ENCODE results near the gene PELI1.

Gene PELI1

GRCh38 chr2:64157792-64158191 lies 13.6 kb upstream of the PELI1 start:
- DNase-seq (ENCODE audit: low read depth in 1 of 2, low spot score in 1 of 2), result no peak

DNA sequence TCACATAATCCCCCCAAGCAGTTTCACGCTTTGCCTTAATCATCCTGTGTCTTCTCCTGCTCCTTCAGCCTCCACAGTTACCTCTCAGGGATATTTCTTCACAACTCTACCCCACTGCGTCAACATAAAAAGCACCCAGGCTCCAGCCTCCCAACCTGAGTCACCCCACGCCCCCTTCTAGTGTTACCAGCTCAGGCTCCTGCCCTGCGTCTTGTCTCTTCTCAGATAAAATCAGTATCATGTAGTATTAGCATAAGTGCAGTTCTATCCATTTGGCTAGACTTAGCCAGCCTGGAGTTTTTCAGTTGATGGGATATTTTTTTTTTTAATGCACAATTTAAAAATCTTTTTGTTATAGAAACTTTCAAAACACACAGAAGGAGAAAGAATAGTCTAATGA lies 9.6 kb upstream of the PELI1 start:
- no peak for DNase-seq (ENCODE audit: low read depth in 1 of 2, low spot score in 1 of 2)

DNA sequence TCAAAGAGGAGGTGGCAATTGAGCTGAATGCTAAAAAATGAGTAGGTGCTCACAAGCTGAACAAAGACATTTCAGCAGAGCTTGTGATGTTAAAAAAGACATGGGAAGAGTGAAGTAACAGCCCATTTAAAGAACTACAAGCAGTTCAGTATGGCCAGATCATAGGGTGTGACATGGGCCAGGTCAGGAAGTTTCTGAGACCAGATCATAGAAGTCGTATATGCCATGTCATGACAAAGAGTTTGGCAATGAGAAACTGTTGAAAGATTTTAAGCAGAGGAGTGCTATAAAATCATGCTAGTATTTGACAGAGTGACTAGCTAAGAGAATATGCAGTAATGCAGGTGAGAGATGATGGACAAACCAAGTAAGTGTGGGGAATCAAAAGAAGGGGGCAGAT lies 7.3 kb upstream of the PELI1 start:
- no peak for DNase-seq (ENCODE audit: low read depth in 1 of 2, low spot score in 1 of 2)

GRCh38 chr2:64145714-64146113 lies 1.5 kb upstream of the PELI1 start:
- no peak for DNase-seq (ENCODE audit: low read depth in 1 of 2, low spot score in 1 of 2)

GRCh38 chr2:64145119-64145518 lies 899 bp upstream of the PELI1 start:
- DNase-seq (ENCODE audit: low read depth in 1 of 2, low spot score in 1 of 2), result no peak

- peak; percentile 5 to 12 for DNase-seq (ENCODE audit: low read depth in 1 of 2, low spot score in 1 of 2)
Measured at GRCh38 chr2:64143169-64144056, 807 bp downstream of the PELI1 start.

DNA sequence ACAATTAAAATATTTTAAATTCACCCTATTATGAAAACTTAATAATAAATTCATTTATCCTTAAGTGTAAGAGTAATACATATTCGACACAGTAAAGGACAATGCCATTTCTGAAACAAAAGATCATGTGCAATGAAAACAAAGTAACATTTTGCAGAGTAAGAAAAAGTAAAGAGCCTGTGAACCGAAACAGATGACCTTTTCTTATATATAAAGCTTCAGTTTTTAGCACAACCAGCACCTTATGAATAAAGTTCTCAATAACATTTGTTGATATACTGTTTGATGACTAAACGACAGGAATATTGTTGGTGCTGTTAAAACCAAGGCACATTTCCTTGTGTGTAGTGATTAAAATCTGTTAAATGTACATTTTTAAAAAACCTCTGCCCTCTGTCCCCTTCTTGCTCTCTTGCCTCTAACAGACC lies 1.5 kb downstream of the PELI1 start:
- no peak for DNase-seq (ENCODE audit: low read depth in 1 of 2, low spot score in 1 of 2)

DNA sequence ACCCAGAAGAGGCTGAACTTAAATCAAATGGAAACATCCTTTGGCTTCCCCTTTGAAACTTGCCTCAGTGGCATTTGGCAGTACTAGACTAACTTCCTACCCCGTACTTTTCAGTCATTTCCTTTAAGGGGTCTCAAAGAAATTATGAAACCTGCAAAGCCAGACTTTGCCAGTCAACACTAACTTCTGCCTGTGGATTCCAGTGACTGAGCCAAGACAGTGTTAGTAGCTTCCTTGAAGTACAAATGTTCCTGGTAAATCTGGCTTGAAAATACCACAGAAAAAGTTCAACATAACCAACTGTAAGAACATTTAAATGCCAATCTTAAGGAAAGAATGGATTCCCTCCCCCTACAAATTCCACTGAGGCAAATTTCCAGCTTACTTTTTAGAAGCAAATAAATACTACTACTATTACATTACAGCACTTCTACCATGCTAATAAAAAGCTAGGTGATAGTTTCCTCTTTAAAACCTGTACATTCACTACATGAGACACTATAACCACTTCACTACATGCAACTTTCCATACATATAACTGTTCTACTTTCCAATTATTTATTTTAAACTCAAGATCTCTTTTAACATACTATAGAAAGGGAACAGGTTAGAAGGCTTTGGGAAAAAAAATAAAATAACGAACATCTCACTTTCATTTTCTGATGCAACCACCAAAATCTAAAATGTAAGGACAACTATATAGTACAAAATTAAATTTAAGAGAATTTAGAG lies 2.4 kb downstream of the PELI1 start:
- no peak for DNase-seq (ENCODE audit: low read depth in 1 of 2, low spot score in 1 of 2)

- no peak for DNase-seq (ENCODE audit: low read depth in 1 of 2, low spot score in 1 of 2)
Measured at GRCh38 chr2:64140665-64141200, 3.5 kb downstream of the PELI1 start.

DNA sequence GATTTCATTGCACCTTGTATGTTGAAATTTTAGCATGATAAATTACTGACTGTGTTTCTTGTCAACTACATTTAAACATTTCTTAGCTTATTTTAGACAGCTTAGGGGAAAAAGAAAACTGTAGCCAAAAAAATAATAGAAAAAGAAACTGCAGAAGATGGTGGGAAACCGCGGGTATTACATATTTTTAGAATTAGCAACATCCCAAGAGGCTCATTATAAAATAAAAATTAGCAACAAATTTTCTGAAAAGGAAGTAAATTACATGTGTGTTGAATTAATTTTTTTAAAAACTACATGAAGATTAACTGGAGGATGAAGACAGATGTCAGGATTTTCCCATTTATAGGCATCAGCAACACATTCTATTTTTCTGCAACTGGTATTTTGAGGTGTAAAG lies 4.3 kb downstream of the PELI1 start:
- DNase-seq (ENCODE audit: low read depth in 1 of 2, low spot score in 1 of 2), result no peak

- no peak for DNase-seq (ENCODE audit: low read depth in 1 of 2, low spot score in 1 of 2)
Measured at GRCh38 chr2:64137996-64138395, 6.2 kb downstream of the PELI1 start.

- no peak for DNase-seq (ENCODE audit: low read depth in 1 of 2, low spot score in 1 of 2)
Measured at GRCh38 chr2:64137567-64137966, 6.7 kb downstream of the PELI1 start.

DNA sequence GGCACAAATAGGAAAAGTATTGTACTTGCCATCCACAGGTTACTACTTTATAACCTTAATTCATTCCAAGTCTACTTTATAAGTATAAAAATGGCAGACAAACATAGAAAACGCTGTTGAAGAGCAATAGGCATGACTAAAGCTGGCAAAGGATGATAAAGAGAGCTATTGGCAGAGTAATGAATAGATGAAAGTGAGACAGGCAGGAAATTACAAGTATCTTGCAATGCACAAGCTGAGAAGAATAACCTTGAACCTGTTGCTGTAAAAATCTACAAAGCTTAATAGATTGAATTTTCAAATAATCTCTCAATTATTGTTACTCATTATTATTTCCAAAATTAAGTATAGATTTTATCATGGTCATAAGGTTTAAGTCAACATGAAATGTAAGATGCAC lies 8.8 kb downstream of the PELI1 start:
- no peak for DNase-seq (ENCODE audit: low read depth in 1 of 2, low spot score in 1 of 2)

GRCh38 chr2:64134813-64135212 lies 9.4 kb downstream of the PELI1 start:
- no peak for DNase-seq (ENCODE audit: low read depth in 1 of 2, low spot score in 1 of 2)

DNA sequence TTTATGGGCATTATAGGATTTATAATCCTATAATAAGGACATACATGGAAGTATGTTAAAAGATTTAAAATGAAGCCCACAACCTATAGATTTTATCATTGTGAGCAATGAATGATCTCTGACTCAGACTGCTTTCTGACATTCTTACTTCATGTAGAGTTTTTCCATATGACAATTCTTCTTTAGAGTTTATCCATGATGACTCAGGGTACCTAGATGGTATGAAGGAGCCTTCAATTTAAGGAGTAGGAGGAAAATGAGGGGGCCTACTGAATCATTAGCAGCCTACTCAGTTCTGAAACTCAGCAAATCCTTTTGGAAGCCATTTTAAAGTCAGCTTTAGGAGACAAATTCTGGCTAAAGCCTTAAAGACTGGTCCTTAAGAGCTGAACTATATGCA lies 10.4 kb downstream of the PELI1 start:
- no peak for DNase-seq (ENCODE audit: low read depth in 1 of 2, low spot score in 1 of 2)

DNA sequence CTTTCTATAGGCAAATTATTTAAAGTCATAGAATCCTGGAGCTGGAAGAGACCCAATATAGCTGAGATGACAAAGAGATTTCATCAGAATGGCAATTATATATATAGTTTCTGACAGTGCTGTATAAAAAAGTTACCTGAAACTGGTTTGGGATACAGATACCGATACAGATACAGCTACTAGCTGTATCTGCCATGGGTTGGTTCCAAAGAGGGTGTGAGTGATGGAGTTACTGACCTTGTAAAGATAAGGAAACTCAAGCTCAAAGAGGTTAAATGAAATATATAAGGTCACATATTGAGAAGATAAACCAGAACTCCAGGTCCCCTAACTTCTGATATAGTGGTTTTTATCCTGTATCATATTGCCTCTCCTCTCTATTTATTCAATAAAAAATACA lies 10.9 kb downstream of the PELI1 start:
- no peak for DNase-seq (ENCODE audit: low read depth in 1 of 2, low spot score in 1 of 2)

GRCh38 chr2:64130333-64130732 lies 13.9 kb downstream of the PELI1 start:
- DNase-seq (ENCODE audit: low read depth in 1 of 2, low spot score in 1 of 2), result no peak

DNA sequence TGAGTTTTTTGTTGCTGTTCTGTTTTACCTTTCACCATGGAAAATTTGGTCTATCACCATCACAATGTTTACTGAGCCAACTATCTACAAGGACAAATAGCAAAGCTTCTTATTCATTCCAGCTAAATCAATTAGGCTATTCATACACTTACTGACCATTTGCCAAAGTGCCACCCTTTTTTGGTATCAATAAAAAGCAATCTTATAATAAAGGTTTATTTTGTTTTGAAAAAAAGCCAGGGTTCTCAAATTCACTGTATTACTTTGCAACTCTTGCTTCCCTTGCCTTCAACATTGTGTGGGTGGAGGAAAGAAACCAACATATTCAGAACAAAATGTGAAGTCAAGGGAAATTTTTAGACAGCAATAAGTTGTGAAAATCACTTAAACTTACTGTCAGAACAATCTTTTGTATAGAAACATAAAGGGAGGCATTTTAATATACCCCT lies 15.3 kb downstream of the PELI1 start:
- no peak for DNase-seq (ENCODE audit: low read depth in 1 of 2, low spot score in 1 of 2)

DNA sequence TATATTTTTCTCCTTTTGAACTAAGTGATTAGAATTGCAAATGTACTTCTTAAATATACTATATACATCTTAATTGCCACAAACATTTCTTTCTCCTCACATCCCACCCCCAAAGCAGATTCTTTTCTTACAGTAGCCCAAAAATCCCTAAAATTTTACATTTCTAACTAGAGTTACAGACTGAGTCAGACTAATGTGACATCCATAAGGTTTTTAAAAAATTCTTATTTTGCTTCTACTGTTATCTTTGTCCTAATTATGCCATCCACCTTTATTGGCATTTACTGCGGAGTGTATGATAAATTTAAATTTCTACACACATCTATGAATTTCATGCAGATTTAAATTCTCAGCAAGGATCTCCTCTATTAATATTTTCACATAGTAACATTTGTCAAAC lies 15.8 kb downstream of the PELI1 start:
- DNase-seq (ENCODE audit: low read depth in 1 of 2, low spot score in 1 of 2), result no peak

- no peak for DNase-seq (ENCODE audit: low read depth in 1 of 2, low spot score in 1 of 2)
Measured at GRCh38 chr2:64127119-64127518, 17.1 kb downstream of the PELI1 start.

DNA sequence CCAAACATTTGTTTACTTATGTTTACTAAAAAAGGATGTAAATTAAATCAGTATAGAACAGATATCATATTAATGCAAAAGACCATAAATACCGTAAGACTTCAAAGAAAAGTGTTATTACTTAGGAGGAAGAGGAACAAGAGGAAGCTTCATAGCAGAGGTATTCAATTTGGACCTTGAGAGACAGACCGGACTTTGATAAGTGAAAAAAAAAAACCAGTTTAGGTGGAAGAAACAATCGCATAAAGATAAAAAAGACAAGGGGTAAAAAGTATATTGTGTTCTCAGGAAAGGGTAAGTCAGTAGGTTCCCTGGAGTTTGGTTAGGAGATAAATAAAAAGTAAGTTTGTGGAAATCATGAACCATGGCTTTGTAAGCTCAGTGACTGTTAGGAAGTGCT lies 17.6 kb downstream of the PELI1 start:
- no peak for DNase-seq (ENCODE audit: low read depth in 1 of 2, low spot score in 1 of 2)

DNA sequence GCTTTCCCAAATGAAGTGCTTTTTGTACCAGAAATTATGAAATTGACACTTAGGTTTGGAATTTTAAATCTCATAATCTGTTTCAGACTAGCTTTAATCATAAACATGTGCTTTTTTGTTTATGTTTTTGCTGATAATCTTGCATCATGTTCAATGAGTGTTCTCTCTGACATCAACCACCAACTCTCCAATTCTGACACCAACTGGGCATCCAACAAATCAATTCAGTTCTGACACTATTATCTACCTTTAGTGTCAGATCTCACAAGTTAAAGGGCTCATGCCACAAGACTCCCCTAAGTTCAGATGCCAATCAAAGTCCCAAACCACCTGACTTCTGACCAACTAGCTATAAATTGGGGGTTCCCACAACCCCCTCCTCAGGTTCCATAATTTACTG lies 19.6 kb downstream of the PELI1 start:
- DNase-seq (ENCODE audit: low read depth in 1 of 2, low spot score in 1 of 2), result no peak
